ENCODE data around the gene GIT2.
"Not testable (repeated sequence)": the region's sequence is repeated elsewhere in the genome, so short reads cannot be mapped to it uniquely, and the experiment has no call there.

The GIT2 gene

DNA sequence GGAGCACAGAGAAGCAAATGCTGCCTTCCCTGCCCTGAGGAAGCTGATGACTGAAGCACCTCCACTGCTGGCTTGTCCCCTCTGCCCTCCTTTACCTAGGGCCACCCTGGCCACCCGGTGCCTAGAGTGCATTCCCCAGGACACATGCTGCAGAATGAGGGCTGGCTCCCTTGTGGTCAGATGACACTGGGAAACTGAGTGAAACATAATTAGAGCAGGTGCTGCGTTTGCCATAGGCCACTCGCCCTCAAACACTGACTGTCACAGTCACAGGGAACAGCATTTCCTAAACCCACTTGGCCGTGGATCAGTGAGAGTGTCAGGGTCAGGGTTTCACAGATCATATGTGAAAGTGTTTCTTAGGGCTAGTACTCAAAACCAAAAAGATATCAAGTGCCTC is 80.1 kb downstream of the GIT2 start:
- DNase-seq, result no peak

DNA sequence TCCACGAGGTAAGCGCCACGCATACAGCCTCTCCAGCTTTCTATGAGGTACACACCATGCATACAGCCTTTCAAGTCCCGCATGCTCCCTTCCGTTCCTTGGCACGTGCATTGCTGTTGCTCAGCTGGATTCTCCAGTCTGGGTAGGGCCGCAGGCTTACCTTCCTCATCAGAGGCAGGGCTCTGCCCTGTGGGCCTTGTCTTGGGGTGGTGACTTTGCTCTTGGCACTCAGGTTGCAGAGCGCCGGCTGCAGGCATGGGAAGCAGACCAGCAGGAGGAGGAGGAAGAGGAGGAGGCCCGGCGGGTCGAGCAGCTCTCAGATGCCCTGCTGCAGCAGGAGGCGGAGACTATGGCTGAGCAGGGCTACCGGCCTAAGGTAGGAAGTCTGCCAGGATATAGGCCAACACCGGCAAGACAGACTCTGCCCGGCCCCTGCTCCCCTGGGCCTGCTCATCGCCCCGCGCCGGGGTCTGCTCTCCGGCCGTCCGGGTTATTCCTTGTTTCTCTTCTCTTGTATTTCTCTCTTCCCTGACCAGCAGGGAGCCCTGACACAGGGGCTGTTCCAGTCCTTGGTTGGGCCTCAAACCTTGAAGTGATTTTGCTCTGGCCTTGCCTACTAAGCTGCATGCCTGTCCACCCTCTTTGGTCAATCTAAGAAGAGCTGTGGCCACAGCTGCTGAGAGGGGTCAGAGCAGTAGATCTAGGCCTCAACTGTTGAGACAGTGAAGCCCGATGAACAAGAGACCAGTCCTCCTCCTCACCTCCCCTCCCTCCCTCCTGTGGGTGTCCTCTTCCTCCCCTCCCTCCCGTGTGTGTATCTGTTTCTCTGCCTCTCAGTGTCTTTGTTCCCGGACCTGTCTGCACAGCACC is 80.8 kb downstream of the GIT2 start:
- DNase-seq, result no peak

DNA sequence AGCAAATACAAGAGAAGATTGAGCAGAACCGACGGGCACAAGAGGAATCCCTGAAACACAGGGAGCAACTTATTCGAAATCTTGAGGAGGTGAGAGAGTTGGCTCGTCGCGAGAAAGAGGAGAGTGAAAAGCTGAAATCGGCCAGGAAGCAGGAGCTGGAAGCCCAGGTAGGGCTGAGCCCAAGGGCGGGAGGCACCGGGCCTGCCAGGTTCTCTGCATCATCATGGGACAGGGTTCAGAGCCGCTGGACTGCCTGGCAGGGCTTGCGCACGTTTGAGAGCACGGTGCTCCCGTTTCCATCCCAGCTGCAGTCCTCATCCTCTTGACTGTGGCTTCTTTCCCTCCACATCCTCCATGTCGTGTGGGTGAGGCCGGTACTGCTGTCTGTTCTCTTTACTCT is 81.7 kb downstream of the GIT2 start:
- no peak for DNase-seq

DNA sequence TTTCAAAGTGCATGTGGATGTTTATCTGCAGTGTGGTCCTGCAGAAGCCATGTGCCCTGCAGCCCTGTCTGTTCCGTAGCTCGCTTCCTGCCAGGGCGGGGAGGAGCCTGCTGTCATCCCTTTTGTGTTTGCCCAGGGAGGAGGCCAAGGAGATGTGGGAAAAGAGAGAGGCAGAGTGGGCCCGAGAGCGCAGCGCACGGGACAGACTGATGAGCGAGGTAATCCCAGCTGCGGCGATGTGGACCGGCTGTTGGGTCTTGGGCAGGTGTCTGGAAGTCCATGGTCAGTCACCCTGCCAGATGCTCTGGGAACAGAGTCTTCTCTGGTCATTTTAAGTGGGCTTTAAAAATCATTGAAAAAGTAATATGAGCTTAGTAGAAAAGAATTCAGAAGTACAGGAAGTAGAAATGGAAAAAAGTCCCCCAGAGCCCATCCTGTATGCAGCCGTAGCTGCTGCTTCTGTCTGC is 83.3 kb downstream of the GIT2 start:
- DNase-seq, result no peak

DNA sequence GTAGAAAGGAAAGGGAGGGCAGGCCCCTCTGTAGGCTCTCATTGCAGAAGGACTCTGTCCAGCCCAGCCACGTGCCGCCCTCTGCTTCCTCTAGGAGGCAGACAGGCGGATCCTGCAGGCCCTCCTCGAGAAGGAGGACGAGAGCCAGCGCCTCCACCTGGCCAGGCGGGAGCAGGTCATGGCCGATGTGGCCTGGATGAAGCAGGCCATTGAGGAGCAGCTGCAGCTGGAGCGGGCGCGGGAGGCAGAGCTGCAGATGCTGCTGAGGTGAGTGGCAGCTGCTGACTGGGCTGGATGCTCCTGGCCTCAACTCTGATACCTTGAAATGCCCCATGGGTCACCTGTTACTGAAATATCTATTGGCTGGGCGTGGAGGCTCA is 85.2 kb downstream of the GIT2 start:
- DNase-seq, result peak; percentile 58

DNA sequence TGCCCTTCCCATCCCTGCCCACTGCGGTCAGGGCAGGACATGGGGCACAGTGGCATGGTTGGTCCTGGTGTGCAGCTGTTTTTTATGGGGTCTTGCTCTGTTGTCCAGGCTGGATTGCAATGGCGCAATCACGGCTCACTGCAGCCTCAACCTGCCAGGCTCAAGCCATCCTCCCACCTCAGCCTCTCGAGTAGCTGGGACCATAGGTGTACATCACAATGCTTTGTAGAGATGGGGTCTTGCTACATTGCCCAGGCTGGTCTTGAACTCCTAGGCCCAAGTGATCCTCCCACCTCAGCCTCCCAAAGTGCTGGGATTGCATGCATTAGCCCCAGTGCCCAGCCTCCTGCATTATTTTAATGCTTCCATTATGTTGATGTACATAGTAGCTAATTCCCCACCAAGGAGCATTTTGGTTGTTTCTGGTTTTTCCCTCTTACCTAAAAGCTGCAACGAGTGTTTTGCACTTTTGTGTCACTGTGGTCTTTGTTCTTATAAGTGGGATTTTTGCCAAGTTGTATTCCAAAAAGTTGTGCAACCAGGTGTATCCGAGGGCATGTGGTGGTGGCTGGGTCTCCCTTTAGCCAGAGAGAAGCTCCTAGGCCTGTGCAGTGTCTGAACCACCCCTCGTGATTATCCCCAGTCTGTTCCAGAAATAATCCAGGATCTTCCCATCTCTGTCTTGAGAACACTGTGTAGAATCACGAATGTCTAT is 85.8 kb downstream of the GIT2 start:
- no peak for DNase-seq

DNA sequence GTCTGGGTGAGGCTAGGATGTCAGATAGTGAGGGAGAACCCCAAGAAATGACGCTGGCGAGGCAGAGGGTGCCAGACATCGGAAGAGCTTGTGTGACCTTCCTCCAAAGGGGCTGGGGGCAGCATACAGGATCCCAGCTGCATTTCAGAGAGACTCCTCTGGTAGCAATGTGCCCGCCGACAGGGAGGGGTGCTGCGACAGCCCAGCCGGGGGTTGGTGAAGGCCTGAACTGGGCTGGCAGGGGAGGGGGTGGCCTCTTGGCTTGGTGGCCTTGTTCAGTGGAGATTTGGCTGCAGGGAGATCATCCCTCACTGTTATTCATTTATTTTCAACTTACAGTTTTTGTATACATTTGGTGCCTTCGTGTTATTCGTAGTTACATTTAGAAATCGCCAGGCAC is 90.9 kb downstream of the GIT2 start:
- no peak for DNase-seq

DNA sequence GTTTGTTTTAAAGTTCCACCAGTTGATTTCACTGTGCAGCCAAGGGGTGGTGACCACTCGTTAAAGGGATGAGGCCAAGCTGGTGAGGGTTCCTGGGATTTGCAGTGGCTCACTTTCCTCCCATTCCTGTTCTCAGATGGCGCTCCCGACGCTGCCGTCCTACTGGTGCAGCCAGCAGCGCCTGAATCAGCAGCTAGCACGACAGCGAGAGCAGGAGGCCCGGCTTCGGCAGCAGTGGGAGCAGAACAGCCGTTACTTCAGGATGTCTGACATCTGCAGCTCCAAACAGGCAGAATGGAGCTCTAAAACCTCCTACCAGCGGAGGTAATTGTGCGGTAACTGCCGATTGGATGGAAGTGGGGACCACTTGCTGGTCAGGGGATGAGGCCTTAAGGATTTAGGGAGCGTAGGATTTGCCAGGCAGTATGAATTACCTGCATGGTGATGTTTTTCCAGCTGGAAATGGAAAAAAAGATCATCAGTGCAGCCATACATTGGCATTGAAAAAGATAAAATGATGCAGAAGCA is 93.2 kb downstream of the GIT2 start:
- no peak for DNase-seq

DNA sequence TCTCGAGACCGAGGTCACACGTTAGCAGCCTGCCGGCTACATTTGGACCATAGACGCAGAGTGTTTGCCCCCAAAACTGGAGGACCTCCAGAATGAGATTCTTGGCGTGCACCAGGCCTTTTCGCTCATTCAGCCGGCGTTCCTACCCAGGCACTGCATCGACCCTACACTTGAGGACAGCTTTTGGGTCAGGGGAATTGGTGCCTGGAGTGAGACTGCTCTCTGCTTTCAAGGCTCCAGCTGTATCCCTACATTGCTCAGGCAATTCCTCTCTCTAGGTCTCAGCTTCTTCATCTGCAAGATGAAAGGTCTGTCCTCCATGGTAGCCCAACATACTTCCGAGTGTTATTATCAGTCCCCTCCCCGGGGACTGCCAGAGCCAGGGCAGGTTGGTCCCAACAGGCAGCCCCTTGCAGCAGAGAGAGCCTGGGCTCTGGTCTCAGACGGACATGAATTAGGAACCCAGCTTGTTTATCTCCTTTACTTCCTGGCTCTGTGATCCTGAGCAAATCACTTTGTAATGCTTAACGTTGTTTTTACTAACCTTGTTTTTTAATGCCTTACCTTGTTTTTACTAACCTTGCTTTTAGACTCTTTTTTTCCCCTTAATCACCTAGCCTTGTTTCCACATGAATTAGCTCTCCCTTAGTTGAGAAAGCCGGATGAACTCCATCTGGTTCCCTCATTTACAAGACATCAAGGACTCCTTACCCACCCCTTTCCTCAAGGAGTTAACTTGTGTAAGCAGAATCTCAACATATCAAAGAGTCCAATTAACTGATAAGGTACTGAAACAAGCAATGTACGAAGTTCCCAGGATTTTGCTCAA is 95.2 kb downstream of the GIT2 start:
- no peak for DNase-seq

DNA sequence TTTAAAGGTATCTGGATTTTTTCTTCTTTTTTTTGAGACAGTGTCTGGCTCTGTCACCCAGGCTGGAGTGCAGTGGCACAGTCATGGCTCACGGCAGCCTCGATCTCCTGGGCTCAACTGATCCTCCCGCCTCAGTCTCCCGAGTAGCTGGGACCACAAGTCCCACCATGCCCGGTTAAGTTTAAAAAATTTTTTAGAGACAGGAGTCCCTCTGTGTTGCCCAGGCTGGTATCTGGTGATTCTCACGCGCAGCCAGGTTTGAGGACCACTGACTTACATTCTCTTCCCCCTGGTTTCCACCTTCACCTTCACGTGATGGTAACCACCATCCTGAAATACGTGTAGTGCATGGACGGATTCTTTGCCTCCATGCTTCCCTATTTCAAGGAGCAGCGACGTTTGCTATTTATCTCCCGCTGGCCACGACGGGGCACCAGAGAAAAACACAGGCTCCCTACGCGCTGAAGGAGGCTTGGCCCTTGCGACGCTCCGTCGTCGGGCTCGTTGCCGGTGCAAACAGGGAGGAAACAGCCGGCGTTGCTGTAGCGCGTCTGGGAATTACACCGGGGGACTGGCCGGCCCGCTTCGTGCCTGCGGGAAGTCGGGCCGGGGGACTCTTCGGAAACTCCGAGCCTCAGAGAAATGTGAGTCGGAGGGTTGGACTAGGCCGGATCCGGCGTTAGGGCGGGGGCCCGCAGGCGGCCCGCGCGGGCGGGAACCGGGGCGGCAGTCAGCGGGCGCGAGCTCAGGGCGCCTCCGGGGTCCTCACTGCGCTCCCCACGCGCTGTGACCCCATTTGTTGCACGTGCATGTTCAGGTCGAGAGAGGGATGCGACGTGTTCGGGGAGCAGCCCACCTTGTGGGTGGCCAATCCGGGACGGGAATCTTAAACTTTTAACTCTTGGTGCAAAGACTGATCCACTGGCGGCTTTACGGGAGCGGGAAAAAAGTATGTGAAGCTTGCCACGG is 96.1 kb downstream of the GIT2 start, which contains the start of gene TCHP:
Gene TCHP, plus strand, starts transcription at position 492 of the 969 bp plus-strand sequence. CDS start 2,753 bp downstream, outside the sequence.
- peak; percentile 92 for DNase-seq

DNA sequence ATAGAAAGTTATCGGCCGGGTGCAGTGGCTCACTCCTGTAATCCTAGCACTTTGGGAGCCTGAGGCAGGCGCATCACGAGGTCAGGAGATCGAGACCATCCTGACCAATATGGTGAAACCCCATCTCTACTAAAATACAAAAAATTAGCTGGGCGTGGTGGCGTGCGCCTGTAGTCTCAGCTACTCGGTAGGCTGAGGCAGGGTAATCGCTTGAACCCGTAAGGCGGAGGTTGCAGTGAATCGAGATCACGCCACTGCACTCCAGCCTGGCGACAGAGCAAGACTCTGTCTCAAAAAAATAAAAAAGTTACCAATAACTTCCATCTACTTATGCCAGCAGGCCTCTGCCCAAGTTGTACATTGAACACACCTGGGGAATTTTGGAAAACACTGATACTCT is 96.8 kb downstream of the GIT2 start:
- not testable (repeated sequence) for DNase-seq

DNA sequence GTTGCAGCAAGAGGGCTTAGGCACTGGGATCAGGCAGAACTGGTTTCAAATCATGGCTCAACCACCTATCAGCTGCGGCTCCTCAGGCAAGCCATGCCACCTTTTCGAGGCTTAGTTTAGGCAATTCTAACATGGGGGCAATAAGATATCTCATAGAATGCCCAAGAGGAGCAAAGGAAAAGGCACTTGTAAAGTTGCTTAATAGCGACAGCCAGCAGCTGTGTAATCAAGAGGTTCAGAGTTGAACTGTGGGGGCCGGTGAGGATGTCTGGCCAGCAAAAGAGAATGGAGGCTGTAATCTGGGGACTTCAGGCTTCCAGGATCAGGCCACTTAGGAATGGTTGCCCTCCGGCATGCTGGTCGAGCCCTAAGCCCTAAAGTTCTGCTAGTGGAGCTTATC is 99.1 kb downstream of the GIT2 start:
- DNase-seq, result no peak

DNA sequence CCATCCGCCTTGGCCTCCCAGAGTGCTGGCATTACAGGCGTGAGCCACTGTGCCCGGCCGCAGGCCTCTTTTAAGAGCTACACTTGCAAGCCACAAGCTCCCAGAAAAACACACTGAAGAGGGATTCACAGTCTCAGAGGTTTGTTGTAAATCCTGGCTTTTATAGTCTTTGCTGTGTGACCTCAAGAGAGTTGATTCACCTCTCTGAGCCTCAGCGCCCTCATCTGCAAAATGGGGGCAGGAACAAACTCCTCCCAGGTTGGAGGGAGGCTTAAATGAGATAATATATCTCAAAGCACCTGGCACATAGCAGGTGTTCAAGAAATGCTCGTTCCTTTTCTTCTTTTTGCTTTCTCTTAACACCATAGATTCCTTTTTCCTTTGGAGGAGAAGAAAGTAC is 100.0 kb downstream of the GIT2 start:
- no peak for DNase-seq

DNA sequence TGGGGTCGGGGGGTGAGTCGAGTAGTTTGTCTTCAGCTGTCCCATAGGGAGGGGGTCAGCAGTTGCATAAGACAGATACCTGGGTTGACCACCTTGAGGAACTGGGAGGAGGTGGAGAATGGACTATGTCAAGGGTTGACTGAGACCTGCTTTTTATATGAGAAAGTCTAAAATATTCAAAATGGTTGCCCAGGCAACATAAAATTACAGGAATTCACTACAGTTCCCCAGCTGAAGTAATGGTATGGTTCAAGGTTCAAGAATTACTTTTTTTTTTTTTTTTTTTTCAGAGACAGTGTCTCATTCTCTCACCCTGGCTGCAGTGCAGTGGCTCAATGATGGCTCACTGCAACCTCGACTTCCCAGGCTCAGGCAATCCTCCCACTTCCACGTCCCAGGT is 101.2 kb downstream of the GIT2 start:
- DNase-seq, result no peak

DNA sequence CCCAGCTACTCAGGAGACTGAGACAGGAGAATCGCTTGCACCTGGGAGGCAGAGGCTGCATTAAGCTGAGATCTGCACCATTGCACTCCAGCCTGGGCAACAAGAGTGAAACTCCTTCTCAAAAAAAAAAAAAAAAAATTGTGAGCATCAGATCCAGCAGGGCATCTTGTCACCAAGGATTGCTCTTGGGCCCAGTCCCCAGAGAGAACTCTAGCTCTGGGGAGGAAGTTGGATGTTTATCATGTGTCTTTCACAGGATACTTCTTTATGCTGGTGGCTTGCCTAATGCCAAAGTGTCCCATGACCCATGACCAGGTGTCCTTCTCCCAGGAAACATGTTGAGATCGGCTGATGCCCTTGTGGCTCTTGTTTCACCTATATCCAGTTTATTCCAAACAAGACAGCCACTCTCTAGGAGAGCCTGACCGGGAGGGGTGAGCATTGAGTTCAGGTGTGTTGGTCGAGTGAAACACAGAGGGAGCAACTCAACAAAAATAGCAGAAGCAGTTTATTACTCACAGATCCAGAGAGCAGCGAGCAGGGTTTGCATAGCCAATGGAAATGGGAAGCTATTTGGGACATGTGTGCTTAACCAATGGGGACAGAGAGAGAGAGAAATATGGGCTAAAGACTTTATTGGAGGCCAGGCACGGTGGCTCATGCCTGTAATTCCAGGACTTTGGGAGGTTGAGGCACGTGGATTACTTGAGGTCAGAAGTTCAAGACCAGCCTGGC is 102.7 kb downstream of the GIT2 start:
- DNase-seq, result no peak

DNA sequence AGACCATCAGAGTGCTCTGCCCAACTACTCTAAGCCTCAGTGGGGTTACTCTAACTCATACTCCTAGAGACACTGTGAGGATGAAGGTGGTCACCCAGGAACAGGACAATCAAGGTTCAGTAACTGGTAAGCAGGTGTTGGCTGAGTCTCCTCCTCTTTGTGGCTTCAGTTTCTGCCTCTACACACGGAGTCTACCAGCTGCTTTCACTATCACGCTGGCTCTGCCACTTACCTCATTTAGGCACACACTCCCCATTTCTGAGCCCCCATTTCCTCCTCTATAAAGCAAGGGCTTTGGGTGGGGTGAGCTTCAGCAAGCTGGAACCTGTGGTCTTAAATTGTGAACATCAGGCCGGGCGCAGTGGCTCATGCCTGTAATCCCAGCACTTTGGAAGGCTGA is 103.4 kb downstream of the GIT2 start:
- no peak for DNase-seq

DNA sequence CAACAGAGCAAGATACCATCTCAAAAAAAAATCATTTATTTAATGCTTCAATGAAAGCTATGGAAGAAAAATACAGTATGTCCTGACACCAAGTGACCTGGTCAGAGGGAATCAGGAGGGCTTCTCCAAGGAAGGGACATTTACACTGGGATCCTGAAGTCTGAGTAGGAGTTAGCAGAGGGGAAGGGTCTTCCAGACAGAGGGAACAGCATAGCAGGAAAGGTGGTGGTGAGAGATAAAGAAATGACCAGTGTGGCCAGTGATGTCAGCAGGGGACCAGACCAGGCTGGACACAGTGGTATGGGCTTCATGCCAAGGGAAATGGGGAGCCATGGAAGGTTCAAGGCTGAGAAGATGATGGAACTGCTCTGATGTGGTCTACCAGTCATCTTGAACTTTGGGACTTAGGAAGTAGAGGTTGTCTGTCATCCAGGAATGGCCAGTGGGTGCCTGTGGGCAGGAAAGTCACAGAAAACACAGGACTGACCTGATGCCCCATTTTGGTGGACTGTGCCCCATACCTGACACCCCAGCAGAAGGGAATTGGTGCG is 103.9 kb downstream of the GIT2 start:
- DNase-seq, result no peak

DNA sequence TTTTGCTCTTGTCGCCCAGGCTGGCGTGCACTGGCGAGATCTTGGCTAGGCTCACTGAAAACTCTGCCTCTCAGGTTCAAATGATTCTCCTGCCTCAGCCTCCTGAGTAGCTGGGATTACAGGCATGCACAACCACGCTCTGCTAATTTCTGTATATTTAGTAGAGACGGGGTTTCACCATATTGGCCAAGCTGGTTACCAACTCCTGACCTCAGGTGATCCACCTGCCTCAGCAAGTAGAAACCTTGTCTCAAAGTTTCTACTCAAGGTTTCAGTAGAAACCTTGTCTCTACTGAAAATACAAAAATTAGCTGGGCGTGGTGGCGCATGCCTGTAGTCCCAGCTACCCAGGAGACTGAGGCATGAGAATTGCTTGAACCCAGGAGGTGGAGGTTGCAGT is 104.4 kb downstream of the GIT2 start:
- not testable (repeated sequence) for DNase-seq

DNA sequence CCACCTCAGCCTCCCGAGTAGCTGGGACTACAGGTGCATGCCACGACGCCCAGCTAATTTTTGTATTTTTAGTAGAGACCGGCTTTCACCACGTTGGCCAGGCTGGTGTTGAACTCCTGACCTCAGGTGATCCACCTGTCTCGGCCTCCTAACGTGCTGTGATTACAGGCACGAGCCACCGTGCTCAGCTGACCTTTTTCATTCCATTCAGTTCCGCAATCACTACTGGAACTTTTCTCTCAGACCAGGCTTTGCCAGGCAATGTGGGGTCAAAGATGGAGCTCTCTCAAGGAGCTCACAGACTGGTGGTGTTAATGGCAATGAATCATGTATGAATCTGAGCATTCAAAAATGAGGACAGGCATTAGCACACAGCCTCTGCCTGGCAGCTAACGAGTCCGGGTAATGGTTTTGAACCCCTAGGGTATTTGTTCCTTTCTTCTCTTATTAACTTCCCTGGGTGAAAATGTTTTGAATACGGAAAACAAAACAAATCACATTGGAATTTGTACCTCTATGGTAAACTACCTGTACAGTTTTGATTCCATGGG is 105.5 kb downstream of the GIT2 start:
- no peak for DNase-seq
